HG03565 (cell line): ENCODE data around the gene TUBGCP3.
"Not testable (repeated sequence)": the region's sequence is repeated elsewhere in the genome, so short reads cannot be mapped to it uniquely, and the experiment has no call there.

ENCODE experiments used
- ATAC-seq: cut with Tn5 transposase; IDR thresholded peaks from one replicate; pipeline ENCODE4 v1.9.1; 2021; ENCODE audit warnings: mild to moderate bottlenecking, moderate library complexity; ENCODE audit not compliant: unreplicated experiment

TUBGCP3 gene, protein sequence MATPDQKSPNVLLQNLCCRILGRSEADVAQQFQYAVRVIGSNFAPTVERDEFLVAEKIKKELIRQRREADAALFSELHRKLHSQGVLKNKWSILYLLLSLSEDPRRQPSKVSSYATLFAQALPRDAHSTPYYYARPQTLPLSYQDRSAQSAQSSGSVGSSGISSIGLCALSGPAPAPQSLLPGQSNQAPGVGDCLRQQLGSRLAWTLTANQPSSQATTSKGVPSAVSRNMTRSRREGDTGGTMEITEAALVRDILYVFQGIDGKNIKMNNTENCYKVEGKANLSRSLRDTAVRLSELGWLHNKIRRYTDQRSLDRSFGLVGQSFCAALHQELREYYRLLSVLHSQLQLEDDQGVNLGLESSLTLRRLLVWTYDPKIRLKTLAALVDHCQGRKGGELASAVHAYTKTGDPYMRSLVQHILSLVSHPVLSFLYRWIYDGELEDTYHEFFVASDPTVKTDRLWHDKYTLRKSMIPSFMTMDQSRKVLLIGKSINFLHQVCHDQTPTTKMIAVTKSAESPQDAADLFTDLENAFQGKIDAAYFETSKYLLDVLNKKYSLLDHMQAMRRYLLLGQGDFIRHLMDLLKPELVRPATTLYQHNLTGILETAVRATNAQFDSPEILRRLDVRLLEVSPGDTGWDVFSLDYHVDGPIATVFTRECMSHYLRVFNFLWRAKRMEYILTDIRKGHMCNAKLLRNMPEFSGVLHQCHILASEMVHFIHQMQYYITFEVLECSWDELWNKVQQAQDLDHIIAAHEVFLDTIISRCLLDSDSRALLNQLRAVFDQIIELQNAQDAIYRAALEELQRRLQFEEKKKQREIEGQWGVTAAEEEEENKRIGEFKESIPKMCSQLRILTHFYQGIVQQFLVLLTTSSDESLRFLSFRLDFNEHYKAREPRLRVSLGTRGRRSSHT

DNA sequence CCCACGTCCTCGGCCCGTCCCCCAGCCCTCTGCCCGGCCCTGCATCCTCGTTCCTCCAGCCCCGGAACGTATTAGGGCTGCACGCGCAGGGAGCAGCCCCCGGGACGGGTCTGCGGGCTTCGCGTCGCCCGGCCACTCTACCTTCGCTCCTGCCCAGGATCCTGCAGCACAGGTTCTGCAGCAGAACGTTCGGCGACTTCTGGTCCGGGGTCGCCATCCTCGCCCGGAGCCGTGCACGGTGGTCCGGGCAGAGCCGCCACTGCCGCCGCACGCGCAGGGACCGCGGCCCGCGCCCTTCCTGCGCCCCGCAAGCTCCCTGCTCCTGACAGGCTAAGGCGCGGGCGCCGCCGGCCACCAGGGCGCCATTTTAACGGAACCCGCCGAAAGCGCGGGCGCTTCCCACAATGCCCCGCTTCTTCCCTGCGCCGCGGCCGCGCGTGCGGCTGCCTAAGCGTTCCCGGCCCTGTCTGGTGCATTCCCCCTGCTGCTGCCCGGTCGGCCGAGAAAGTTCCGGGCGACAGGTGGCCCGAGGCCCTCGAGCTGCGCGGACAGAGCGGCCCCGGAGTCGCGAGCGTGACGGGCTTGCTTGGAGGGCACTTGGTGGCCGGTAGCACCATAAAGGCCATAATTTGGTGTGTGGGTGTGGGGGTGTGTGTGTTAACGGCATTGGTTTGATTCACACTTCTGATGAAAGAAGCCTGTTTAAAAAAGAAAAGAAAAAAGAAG is at the start of gene TUBGCP3:
Gene TUBGCP3 (minus strand): TSS at position 390 of the 726 bp plus-strand sequence. CDS start 173 bp downstream, at position 217.
- ATAC-seq: peak; percentile 59

DNA sequence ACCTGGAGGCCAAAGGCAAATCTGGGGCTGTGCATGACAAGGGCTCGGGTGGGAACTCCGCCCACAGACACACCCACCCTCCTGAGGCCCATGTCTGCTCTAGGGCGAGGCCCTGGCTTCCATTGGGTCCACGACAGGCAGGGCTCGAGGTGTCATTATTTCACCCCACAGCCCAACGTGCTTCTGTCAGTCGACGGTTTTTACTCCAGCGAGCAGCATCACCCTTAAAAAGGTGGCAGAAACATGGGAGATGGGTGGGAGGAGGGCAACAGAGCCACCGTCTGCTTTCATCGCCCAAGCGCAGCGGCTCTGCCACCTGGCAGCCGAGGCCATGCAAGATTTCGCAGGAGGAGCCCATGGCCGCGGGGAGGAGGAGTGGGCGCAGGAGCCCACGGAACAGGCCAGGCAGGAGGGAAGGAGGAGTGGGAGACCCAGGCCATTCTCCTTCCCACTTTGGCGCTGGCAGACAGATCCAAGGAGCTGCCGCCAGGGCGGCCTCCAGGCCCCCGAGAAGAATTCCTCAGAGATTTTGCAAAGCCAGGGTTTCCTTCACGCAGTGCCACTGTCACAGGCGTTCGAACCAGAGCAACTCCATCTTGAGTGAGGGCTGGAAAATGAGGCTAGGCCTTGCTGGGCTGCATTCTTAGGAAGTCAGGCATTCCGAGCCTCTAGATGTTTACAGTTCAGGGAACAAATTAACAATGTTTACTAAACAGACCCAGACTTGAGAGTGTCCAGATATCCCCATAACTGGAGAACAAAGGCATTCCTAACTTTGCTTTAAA is 49.3 kb upstream of the TUBGCP3 start:
- no peak for ATAC-seq

DNA sequence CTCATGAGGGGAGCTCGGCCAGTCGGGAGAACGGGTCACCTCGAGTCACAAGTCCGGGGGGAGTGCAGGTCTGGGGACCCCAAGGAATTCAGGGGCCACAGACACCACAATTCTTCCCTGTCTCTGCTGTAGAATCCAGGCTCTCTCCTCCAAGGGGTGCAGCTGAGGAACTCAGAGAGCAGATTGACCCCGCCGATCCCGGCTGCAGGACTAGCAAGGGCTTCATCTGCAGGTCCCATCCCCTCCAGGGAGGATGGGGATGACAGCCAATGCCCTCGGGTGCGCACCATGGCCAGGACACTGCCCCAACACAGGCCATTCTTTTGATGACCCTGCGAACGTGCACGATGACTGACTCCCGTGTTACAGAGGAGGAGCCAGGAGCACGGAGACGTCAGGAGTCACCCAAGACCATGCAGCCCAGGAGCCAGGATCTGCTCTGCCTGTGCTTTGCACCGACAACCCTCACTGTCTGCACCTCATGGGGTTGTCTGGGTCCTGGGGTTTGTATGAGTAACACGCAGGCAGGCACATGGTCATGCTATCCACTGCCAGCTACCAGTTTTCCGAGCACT is 48.5 kb upstream of the TUBGCP3 start:
- no peak for ATAC-seq

DNA sequence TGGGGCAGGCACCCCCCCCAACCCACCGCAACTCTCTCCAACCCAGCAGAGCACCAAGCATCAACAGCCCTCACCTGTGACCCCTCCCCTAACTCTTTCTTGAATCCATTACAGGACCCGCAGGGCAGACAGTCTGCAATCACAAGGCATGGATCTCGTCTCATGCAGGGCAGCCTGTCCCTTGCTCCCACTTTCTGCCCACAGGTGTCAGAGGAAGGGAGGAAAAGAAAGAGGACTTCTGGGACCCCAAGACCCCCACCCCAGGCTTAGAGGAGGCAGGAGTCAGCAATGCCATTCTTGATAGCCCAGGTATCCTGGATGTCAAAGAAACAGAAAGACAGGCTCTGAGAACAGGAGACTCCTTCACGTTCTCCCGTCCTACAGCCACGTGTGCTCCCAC is 47.4 kb upstream of the TUBGCP3 start:
- ATAC-seq: no peak

DNA sequence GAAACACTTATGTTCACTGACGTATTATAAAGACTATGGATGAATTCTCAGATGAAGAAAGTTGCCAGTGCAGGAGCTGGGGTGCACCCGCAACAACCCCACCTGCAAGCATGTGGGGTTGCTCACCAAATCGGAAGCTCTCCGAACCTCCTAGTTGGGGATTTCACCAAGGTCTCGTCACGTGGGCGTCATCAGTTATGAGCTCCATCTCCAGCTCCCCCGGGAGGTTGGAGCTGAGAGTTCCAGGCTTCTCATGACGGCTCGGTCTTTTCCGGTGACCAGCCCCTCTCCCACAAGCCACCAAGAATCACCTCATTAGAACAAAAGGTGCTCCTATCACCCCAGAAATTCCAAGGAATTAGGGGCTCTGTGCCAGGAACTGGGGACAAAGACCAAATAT is 46.1 kb upstream of the TUBGCP3 start:
- ATAC-seq: no peak

DNA sequence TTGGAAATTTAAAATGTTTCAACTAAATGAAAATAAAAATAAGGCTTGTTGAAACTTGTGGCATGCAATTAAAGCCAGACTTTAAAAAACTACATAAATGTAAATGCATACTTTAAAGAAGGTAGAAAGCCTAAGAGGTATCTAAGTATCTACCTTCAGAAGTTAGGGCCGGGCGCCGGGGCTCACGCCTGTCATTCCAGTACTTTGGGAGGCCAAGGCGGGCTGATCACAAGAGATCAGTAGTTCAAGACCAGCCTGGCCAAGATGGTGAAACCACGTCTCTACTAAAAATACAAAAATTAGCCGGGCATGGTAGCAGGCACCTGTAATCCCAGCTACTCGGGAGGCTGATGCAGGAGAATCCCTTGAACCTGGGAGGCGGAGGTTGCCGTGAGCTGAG is 42.3 kb upstream of the TUBGCP3 start:
- ATAC-seq: not testable (repeated sequence)

DNA sequence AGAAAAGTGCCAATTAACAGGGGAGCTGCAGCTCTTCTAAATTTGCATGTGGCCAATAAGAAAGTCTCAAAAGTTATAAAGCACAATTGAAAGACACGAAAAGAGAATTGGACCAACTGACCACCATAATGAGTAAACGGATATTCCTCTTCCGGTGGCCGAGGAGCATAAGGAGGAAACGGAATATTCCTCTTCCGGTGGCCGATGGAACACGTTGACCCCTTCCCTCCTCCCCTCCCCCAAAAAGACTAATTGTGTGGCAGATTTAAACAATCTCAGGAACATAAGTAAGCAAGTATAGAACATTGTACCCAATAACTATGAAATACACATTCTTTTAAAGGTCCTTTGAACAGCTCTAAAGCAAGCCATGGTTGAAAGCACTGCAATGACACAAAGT is 41.2 kb upstream of the TUBGCP3 start:
- no peak for ATAC-seq

DNA sequence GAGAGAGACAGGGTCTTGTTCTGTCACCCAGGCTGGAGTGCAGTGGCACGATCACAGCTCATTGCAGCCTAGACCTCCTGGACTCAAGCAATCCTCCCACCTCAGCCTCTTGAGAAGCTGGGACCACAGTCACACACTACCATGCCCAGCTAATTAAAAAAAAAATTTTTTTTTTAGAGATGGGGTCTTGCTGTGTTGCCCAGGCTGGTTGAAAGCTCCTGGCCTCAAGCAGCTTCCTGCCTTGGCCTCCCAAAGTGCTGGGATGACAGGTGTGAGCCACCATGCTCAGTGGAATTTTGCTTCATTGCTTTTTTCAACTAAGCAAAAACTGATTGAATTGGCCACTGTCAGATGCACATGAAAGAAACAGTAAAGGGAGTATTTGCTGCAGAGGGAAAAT is 39.7 kb upstream of the TUBGCP3 start:
- not testable (repeated sequence) for ATAC-seq

DNA sequence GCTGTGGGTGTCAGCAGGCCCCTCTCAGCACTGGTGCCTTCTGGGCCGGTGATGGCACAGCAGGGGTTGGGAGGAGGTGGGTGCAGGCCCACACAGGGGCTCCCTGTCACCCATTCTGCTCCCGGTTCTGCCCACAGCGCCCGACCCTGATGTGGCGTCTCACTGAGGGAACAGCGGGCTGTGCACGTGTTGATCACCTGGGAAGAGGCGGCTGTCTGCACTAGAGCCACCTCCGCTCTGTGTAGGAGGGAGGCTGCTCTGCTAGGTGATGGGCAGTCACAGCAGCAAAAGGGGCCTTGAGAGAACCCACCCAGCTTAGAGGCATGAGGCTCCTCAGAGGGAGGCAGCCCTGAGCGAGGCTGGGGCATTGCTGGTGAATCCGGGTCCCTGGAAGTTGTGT is 39.2 kb upstream of the TUBGCP3 start:
- no peak for ATAC-seq

DNA sequence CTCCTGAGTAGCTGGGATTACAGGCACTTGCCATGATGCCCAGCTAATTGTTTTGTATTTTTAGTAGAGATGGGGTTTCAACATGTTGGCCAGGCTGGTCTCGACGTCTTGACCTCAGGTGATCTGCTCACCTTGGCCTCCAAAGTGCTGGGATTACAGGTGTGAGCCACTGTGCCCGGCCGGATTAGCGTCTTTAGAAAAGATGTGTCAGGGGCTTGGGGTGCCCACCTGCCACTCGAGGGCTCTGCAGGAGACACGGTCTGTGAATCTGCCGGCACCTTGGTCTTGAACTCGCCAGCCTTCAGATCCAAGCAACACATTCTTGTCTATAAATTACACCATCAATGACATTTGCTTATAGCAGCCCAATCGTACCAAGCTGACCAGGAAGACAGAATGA is 38.8 kb upstream of the TUBGCP3 start:
- ATAC-seq: no peak

DNA sequence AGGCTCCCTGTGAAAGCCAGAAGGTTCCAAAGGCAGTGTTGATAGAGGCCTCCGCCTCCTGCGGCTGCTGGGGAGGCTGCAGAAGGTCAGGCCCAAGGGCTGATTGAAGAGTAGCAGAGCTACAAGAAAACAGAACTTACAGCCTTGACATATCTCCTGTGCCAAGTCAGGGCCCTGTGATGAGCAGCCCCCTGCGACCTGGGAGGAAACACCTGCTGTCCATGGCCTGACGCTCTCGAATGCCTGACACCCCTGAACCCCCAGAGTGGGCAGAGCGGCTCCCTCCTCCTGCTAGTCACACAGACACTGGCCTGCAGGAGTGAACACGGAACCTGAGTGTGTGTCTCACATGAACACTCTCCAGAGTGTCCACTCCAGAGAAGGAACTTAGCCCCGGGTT is 38.2 kb upstream of the TUBGCP3 start:
- no peak for ATAC-seq

DNA sequence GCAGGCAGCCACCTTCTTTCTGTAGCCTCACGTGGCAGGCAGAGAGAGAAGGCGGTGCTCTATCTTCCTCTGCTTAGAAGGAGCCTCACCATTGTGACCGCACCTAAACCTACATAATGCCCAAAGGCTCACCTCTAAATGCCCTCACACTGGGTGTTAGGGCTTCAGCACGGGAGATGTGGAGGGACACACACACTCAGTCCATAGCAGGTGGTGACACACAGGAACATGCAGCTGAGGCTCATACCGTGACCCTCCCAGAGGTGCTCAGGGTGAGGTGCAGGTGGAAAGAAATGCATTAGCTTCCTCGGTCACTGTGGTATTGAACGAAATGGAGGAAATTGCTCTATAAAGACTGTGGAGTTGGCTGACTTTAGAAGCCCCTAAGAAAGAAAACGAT is 37.7 kb upstream of the TUBGCP3 start:
- no peak for ATAC-seq

DNA sequence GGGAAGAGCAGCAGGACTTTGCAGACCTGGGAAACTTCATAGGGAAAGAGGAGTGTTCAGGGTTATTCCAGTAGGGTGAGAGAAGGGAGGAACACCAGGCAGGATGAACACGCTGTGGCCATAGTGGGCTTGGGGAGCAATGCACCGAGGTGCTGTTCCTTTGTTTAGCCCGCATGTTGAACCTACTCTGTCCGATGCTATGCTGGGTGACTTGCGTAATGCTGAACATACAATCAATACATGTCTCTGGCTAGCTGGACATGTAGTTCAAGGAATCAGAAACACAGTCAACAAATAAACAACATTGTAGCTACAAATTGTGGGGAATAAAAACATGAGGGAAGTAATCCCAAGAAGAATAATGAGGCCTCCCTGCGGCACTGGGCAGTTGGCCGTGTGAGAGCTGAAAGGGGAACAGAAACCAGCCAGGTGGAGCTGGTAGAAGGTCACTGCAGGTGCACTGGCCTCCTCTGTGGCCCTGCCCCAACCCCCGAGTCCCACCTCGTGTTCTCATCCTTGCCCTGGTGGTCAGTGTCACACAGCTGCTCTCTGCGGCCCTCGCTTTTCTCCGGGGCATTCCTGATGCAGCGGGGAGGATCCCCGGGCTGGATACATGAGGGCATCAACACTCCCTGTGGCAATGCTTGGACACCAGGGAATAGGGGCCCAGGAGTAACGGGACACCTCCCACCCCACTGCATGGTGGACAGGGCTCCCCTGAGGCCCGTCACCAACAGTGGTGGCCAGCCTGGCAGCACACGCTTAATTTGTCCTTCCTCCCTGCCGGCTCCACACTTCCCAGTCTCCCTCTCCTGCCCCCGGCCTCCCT is 36.9 kb upstream of the TUBGCP3 start:
- ATAC-seq: no peak

DNA sequence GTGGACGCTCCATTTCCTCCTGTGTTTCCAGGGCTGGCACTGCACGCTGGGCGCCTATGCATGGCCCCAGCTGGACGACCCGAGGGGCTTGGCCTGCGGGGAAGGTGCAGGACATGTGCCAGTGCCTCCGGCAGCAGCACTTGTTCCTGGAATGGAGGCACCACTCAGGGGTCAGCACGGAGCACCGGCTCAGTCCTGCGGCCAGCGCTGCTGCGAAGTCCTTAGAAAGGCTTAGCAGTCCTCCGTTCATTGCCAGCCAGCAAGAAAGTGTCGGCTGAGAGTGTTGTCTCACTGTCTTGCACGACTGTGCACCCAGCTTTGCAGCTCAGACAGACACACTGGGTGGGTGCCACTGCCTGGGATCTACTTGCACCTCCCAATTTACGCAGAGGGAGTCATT is 36.1 kb upstream of the TUBGCP3 start:
- ATAC-seq: no peak

DNA sequence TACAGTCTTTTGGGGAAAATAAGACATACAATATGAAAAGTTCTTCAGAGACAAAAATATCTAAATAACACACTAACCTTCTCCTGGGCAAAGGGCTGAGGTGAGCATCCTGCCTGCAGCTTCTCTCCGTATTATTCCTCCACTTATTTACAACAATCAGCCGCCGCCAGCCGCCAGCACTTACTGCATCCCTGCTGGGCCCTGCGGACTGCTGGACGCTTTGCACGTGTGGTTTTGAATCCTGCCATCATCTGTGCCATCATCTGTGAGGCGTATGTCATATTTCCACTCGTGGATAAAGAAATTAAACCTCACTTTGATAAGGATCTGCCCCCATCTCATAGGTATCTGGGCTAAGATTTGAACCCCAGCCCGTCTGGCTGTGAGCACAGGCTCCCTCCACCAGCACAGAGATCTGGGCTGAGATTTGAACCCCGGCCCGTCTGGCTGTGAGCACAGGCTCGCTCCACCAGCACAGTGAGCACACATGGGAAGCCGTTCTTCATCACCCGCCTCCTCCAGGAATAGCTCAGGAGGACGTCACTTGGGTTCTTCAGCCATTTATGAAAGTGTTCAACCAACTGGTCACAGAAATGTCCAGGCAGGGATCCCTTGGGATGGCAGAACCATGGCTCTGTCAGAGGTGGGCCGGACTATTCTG is 35.2 kb upstream of the TUBGCP3 start:
- no peak for ATAC-seq

DNA sequence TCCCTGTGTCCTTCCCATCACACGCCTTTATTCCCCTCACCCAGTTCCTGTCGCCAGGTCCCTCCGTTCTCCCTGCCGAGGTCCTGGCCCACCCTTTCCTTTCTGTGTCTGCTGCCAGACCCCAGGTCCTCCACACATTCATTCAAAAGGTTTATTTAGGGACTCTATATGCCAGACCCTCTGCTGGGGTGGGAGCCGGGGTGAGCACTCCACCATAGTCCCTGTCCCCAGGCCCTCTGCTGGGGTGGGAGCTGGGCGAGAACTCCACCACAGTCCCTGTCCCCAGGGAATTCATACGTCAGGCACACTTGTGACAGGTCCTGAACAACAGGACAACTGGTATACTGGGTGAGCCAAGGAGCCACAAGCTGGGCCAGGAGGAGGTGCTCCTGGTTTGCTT is 34.4 kb upstream of the TUBGCP3 start:
- ATAC-seq: no peak

DNA sequence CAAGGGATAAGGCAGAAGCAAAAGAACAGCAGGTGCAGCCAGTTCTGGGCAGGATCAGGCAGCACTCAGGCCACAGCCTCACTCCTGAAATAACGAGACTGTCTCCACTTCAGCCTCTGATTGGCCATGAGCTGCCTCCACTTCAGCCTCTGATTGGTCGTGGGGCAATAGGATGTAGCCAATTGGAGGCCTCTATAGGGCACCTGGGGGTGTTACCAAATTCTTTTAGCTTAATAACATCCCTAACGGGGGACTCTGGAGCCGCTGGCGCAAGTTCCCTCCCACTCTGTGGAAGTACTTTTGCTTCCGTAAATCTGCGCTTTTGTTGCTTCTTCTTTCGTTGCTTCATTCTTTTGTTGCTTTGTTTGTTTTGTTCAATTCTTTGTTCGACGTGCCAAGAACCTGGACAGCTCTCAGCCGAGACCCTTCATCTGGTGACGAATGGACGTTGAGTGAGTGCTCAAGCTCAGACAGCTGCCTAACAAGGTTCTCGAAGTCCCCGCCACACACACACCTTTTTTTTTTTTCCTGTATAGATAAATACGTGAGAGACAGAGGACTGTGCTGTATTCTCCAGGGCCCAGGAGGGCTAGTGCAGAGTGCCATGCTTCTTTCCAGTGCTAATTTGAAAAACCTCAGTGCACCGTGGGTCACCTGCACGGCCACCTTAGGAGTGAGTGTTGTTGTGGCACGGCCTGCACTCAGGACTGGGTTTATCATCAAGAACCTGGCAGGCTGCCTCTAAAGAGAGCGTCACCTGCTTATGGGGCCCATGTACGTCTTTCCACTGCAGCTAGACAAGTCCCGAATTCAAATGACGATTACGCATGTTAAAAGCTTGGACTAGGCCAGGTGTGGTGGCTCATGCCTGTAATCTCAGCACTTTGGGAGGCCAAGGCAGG is 32.0 kb upstream of the TUBGCP3 start:
- no peak for ATAC-seq

DNA sequence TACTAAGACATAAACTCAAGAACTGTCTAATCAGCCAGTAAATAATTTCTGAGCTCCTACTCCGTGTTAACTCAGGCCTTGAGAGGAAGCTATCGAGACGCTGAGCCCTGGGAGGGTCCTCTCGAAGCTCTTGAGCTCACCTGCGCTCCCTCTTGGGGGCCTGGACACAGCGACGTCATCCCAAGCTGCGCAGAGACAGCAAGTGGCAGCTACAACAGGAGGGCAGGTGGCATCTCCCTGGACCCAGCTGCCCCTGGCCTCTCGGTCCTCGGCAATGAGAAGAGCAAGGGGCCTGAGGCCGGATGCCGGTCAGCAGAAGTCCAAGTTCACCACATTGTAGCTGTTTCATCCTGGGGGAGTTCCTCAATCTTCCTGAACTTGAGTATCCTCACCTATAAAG is 30.5 kb upstream of the TUBGCP3 start:
- no peak for ATAC-seq
